Dermis microvascular lymphatic vessel endothelial cell (primary cell): ENCODE measurements around the gene FAM72B. TPM values are rescaled to one million over a fixed set of nuclear protein-coding genes. Genes with fewer than 3 reads are reported as not detected.
A peak's percentile ranks its signal among the peaks of the same experiment; 100 is the strongest.
"Not testable (repeated sequence)": the region's sequence is repeated elsewhere in the genome, so short reads cannot be mapped to it uniquely, and the experiment has no call there.

Experiments used
- DNase-seq, 2 donors: peaks; one replicate each; pipeline versions ENCODE4 v3.0.0 to v3.0.0-alpha.2; 2010; ENCODE audit warnings: low read depth in 2 of 2
- total RNA-seq: library from RNA; depleted of rRNA; stranded (reverse); fragments of >200 nt; gene quantifications from 2 replicates; pipeline ENCODE4 v1.2.1, GENCODE V29; 2014

Gene FAM72B
- total RNA-seq: 2.3 and 3.0 TPM in 2 replicates

- DNase-seq: peak; percentile 98 to 99
Measured at GRCh38 chr1:121184290-121185127, at the start of gene FAM72B, which contains the start of gene SRGAP2C. FAM72B (minus strand) TSS chr1:121184340; CDS start chr1:121183489, 851 bp downstream. SRGAP2C (plus strand) TSS chr1:121184975; CDS start chr1:121187447, 2,472 bp downstream.

- DNase-seq: not testable (repeated sequence)
Measured at GRCh38 chr1:121232445-121233125, 48.4 kb upstream of the FAM72B start.

DNA sequence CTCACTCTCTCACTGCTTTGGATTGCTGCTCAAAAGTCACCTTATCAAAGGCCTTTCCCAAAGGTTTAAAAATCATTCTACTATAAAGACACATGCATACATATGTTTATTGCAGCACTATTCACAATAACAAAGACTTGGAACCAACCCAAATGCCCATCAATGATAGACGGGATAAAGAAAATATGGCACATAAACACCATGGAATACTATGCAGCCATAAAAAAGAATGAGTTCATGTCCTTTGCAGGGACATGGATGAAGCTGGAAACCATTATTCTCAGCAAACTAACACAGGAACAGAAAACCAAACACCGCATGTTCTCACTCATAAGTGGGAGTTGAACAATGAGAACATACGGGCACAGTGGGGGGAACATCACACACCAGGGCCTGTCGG lies 46.5 kb upstream of the FAM72B start:
- not testable (repeated sequence) for DNase-seq

DNA sequence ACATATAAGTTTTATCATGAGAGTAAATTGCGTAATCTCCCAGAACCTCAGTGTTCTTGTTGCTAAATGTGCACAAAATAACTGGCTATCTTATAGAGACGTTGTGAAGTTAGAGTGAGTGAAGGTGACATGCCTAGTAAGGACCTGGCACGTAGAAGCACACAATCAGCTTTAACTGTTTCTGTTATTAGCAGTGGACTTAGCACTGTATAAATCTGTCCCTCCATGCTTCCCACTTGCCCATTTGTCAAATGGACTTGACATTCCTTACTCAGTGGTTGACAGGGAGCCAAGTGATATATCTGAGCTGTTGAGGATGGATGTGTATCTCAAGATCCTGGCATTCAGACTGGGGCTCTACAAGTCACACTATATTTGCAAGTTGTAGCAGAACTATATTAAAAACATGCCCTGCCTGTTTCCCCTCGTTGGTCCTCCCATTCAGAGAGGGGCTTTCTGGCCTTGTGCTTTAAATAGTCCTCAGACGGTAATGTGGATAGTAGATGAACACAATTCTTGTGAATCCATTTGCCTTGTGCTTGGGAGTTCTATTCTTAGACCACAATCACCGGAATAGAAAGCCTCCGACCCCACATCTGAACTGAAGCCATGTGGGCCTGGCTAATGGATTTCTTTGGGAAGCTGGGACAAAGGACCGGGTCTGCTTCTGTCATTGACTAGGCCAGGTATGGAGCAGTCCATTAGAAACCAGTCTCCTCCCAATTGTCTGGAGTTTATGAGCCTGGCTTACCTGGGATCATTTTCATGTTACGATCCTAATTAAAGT lies 43.6 kb upstream of the FAM72B start:
- not testable (repeated sequence) for DNase-seq

DNA sequence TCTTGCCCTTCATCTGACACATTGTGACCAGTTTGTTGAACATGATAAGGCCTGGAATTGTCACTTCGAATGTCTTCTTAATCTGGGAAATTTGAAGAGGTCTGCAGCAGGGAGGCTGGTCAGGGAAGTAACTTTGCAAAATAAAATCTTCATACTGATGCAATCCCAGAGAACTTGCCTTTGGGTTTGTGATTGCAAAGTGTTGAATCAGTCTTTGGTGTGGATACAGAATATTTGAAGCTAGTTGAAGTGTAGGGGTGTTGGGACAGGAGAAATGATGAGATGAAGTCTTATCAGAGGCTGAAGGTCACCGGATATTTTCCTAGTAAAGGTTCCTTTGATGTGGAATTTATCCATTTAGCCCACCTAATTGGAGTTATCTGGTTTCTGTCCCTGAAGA lies 42.8 kb upstream of the FAM72B start:
- DNase-seq: not testable (repeated sequence)

- not testable (repeated sequence) for DNase-seq
Measured at GRCh38 chr1:121226295-121226904, 42.3 kb upstream of the FAM72B start.

DNA sequence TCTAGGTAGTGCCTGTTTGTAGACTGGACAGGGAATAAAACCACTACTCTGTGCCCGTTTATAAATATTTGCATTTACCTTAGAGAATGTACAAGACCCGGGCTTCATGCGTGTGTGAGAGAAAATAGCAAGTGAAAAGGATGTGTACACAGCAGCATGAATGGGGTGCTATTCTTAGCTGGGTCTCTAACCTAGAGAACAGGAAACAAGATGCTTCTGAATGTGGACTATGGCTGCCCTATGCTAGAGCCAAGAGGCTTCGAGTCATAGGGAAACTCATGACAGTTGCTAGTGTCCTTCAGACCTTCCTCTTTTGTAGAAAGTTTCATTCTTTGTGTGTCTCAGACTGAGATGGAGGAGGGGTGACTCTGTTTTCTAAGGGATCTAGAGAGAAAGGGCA lies 40.6 kb upstream of the FAM72B start:
- not testable (repeated sequence) for DNase-seq

GRCh38 chr1:121221770-121222169 lies 37.6 kb upstream of the FAM72B start:
- not testable (repeated sequence) for DNase-seq

GRCh38 chr1:121216676-121217075 lies 32.5 kb upstream of the FAM72B start:
- not testable (repeated sequence) for DNase-seq

- DNase-seq: not testable (repeated sequence)
Measured at GRCh38 chr1:121215699-121216417, 31.7 kb upstream of the FAM72B start.

GRCh38 chr1:121214544-121215156 lies 30.5 kb upstream of the FAM72B start:
- DNase-seq: not testable (repeated sequence)

DNA sequence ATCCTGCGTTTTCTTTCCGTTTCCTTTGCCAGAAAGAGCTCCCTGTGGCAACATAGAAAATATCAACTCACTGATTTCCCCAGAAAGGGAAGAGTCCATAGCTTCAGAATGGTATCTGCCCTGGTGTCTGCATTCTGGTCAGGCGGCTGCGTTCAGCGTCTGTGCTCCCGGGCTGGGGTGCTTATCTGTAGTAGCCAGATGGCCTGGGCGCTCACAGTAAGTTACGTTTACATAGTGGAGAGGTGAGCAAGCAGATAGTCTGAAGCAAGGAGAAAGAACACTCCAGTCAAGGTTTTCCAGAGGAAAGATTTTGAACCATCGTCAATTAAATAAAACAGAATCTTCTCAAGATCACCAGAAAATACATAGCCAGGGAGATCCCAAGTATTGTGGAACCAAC lies 29.4 kb upstream of the FAM72B start:
- DNase-seq: not testable (repeated sequence)

GRCh38 chr1:121210778-121211177 lies 26.6 kb upstream of the FAM72B start:
- not testable (repeated sequence) for DNase-seq

- DNase-seq: not testable (repeated sequence)
Measured at GRCh38 chr1:121208375-121208774, 24.2 kb upstream of the FAM72B start.

DNA sequence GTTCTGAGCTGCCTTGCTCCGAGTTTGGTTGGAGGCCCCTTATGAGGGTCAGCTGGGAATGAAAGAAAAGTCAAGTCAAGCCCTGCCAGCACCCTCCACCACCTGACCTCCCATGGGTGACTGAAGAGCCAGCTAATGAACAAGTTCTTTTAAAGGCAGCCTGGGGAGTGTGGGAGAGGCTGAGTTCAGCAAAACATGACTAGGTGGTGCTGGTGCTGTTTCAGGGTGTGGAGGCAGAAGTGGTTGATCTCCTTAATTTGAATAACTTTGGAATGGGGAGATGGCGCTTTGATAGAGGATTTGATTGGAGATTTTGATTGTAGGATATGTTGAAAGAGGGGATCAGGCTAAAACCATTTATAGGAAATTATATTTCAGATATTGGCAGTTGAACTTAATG lies 23.2 kb upstream of the FAM72B start:
- not testable (repeated sequence) for DNase-seq

GRCh38 chr1:121205786-121206711 lies 21.9 kb upstream of the FAM72B start:
- DNase-seq: not testable (repeated sequence)

DNA sequence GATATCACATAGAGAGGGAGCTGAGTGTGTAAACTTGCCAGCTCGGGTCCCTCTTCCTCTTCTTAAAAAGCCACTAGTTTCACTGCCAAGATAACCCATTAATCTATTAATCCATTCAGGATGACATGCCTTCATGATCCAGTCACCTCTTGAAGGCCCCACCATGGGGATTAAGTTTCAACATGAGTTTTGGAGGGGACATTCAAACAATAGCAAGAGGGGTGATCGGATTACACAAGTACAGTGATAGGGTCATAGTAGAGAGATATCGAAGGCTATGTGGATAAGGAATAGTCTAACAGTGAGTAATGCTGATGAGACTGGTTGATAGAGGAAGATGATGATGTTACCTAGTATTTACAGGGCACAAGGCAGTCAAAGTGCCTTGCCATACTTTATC lies 18.8 kb upstream of the FAM72B start:
- not testable (repeated sequence) for DNase-seq

DNA sequence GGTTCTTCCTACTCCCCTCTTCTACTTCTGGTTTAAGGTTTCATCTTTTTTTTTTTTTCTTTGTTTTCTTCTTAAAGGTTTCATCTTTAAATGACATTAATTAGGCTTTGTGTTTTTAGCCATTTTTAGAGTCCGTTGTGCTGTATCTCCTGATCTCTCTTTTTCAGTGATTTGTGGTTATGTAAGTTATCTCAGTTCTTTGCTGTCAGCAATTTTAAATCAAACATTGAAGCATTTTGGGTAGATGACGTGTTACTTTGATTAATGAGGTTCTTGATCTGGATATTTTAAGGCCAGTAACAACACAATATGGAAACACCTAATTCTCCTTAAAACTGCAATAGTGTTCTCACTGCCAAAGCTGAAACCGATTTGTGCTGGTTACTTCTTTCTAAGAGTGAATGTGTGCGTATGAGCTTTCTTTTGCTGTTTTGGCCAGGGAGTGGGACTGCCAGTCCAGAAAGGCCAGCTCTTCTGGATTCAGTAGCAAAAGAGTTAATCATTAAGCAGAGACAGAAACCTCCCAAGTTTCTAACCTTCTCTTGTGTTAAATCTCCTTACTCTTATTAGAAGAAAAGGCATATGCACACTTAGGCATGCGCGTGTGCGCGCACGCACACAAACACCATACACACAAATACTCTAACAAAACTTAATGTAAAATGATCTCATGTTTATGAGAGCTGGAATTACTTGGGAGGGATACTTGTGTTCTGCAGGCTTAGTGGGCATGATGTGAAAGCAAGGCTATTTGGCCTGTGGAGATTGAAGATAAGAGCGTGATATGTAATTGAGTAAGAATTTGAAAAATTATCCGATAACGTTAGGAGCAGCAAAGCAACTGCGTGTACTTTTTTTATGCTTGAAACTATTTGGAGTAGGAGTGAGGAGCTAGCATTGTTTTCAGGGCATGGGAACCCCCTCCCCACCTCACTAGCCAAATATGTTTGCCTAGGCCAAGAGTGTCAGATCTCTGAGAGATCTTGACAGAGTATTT lies 17.1 kb upstream of the FAM72B start:
- peak in 1 of 2 donors; percentile 0 for DNase-seq
